H1 (cell line): ENCODE results near the gene CCBE1. TPM values are rescaled to one million over a fixed set of nuclear protein-coding genes. Genes with fewer than 3 reads are reported as not detected.

Experiments
- CTCF ChIA-PET: fragments of 300-600 bp; sonication (Branson Sonifier 250); formaldehyde crosslinking; loops from one replicate; lab custom pipeline; 2021; ENCODE audit not compliant: partially characterized antibody; lab: Charles Lee
- POLR2A ChIA-PET: fragments of 300-600 bp; sonication (Branson Sonifier 250); formaldehyde crosslinking; loops from one replicate; lab custom pipeline; 2021; ENCODE audit warnings: inconsistent platforms; ENCODE audit not compliant: partially characterized antibody; lab: Charles Lee
- DNase-seq, 2 experiments: peaks; one replicate each; pipeline versions ENCODE4 v3.0.0 to v3.0.0-alpha.2; 2010 to 2022; ENCODE audit warnings: low spot score in 2 of 2, low read depth in 1 of 2, mixed read lengths in 1 of 2
- FAIRE-seq: peaks from 2 replicates; lab custom pipeline; 2011; peaks lifted over from hg19 to GRCh38; lab: Jason Lieb, UNC
- H2AFZ ChIP-seq: 2 replicates; pipeline ENCODE4 v1.8.1; 2012; ENCODE audit warnings: low read length, inconsistent platforms
- H2AK5ac ChIP-seq: 2 replicates; pipeline ENCODE4 v1.6.1; 2013; ENCODE audit warnings: low read depth, low read length
- H2BK120ac ChIP-seq: replicated peaks from 2 replicates; pipeline ENCODE3; 2013; ENCODE audit warnings: low read depth, low read length, inconsistent platforms
- H2BK12ac ChIP-seq: 2 replicates; pipeline ENCODE4 v1.6.1; 2013; ENCODE audit warnings: low read depth, low read length
- H2BK15ac ChIP-seq: 2 replicates; pipeline ENCODE4 v1.6.1; 2013; ENCODE audit warnings: low read length
- H2BK20ac ChIP-seq: 2 replicates; pipeline ENCODE4 v1.6.1; 2013; ENCODE audit warnings: low read length
- H2BK5ac ChIP-seq: 2 replicates; pipeline ENCODE4 v1.6.1; 2013; ENCODE audit warnings: low read depth, low read length
- H3K14ac ChIP-seq: 2 replicates; pipeline ENCODE4 v1.6.1; 2013; ENCODE audit warnings: inconsistent platforms; ENCODE audit not compliant: insufficient read length
- H3K18ac ChIP-seq: 2 replicates; pipeline ENCODE4 v1.6.1; 2013; ENCODE audit warnings: low read length; ENCODE audit errors: extremely low read depth
- H3K23ac ChIP-seq: 2 replicates; pipeline ENCODE4 v1.6.1; 2013; ENCODE audit warnings: inconsistent platforms; ENCODE audit not compliant: insufficient read length
- H3K23me2 ChIP-seq: 2 replicates; pipeline ENCODE4 v1.6.1; 2013; ENCODE audit warnings: low read depth, low read length
- H3K27ac ChIP-seq: 2 replicates; pipeline ENCODE4 v1.6.1; 2011; ENCODE audit warnings: low read depth, low read length, inconsistent platforms
- H3K27me3 ChIP-seq, 4 experiments: replicated peaks in 1 of 4; 1 replicate in 1 of 4; 2 replicates in 3 of 4; pipeline versions ENCODE4 v1.6.1 to v1.8.1; 2011 to 2013; ENCODE audit warnings: low read length in 3 of 4, mild to moderate bottlenecking in 3 of 4, inconsistent platforms in 2 of 4, mixed read lengths in 2 of 4, moderate library complexity in 1 of 4; ENCODE audit not compliant: control insufficient read depth in 3 of 4, insufficient read depth in 3 of 4; ENCODE audit errors: extremely low read depth in 1 of 4
- H3K36me3 ChIP-seq, 4 experiments: 2 replicates each; pipeline versions ENCODE4 v1.6.1 to v1.8.1; 2011 to 2013; ENCODE audit warnings: mild to moderate bottlenecking in 4 of 4, low read length in 3 of 4, moderate library complexity in 2 of 4, control low read depth in 1 of 4, inconsistent platforms in 1 of 4; ENCODE audit not compliant: insufficient read depth in 4 of 4, control insufficient read depth in 2 of 4
- H3K4ac ChIP-seq: replicated peaks from 2 replicates; pipeline ENCODE3; 2013; ENCODE audit warnings: low read length, low read depth, mixed read lengths, inconsistent platforms; ENCODE audit not compliant: insufficient read length
- H3K4me1 ChIP-seq, 4 experiments: replicated peaks in 1 of 4; 1 replicate in 1 of 4; 2 replicates in 3 of 4; pipeline versions ENCODE4 v1.6.1 to v1.8.1; 2011 to 2013; ENCODE audit warnings: low read length in 3 of 4, inconsistent platforms in 2 of 4, mixed read lengths in 1 of 4; ENCODE audit not compliant: insufficient read depth in 4 of 4, control insufficient read depth in 3 of 4
- H3K4me2 ChIP-seq, 2 experiments: 2 replicates each; pipeline versions ENCODE4 v1.6.1 to v1.8.1; 2011 to 2013; ENCODE audit warnings: low read depth in 2 of 2, low read length in 2 of 2, control low read depth in 1 of 2, inconsistent platforms in 1 of 2, mild to moderate bottlenecking in 1 of 2; ENCODE audit not compliant: insufficient read depth in 1 of 2
- H3K4me3 ChIP-seq, 4 experiments: fragments of 200-600, 300-600 bp in 1 of 4; sonication (generic), shearing (Covaris generic), sonication (Bioruptor Twin) in 1 of 4; 2 replicates each; pipeline versions ENCODE4 v1.5.1 to v1.8.1; 2011 to 2016; ENCODE audit warnings: low read length in 4 of 4, low read depth in 3 of 4, control low read depth in 2 of 4, inconsistent platforms in 2 of 4, mild to moderate bottlenecking in 2 of 4, mixed read lengths in 1 of 4, moderate library complexity in 1 of 4; ENCODE audit not compliant: insufficient read depth in 2 of 4; ENCODE audit errors: extremely low read depth in 1 of 4
- H3K56ac ChIP-seq: replicated peaks from 2 replicates; pipeline ENCODE3; 2013; ENCODE audit warnings: low read depth, mild to moderate bottlenecking, mixed read lengths, low read length, inconsistent platforms; ENCODE audit not compliant: insufficient read length
- H3K79me1 ChIP-seq: 2 replicates; pipeline ENCODE4 v1.6.1; 2013; ENCODE audit warnings: low read depth, low read length, control low read depth
- H3K79me2 ChIP-seq, 2 experiments: 2 replicates each; pipeline versions ENCODE4 v1.6.1 to v1.8.1; 2012 to 2013; ENCODE audit warnings: low read length in 2 of 2, mild to moderate bottlenecking in 2 of 2, inconsistent platforms in 1 of 2; ENCODE audit not compliant: insufficient read depth in 2 of 2, control insufficient read depth in 1 of 2
- H3K9ac ChIP-seq, 4 experiments: replicated peaks in 1 of 4; 1 replicate in 1 of 4; 2 replicates in 3 of 4; pipeline versions ENCODE4 v1.6.1 to v1.8.1; 2011 to 2013; ENCODE audit warnings: low read depth in 3 of 4, low read length in 3 of 4, control low read depth in 2 of 4, mild to moderate bottlenecking in 2 of 4, moderate library complexity in 2 of 4, inconsistent platforms in 1 of 4; ENCODE audit errors: extremely low read depth in 1 of 4
- H3K9me3 ChIP-seq, 2 experiments: 2 replicates each; pipeline versions ENCODE4 v1.6.1 to v1.8.1; 2012 to 2013; ENCODE audit warnings: mild to moderate bottlenecking in 2 of 2, moderate library complexity in 2 of 2, control low read depth in 1 of 2, inconsistent platforms in 1 of 2, low read depth in 1 of 2, low read length in 1 of 2, mixed read lengths in 1 of 2; ENCODE audit not compliant: insufficient read depth in 2 of 2
- H4K20me1 ChIP-seq, 2 experiments: replicated peaks in 1 of 2; 2 replicates each; pipeline versions ENCODE3 to v1.8.1; 2011 to 2013; ENCODE audit warnings: inconsistent platforms in 2 of 2, low read length in 2 of 2, mild to moderate bottlenecking in 1 of 2; ENCODE audit not compliant: insufficient read depth in 2 of 2, control insufficient read depth in 1 of 2
- H4K5ac ChIP-seq: 2 replicates; pipeline ENCODE4 v1.6.1; 2013; ENCODE audit warnings: low read length, low read depth, mixed read lengths, inconsistent platforms; ENCODE audit not compliant: insufficient read length
- H4K8ac ChIP-seq: 2 replicates; pipeline ENCODE4 v1.8.0; 2013; ENCODE audit warnings: mild to moderate bottlenecking, moderate library complexity, low read length, inconsistent platforms; ENCODE audit not compliant: insufficient read depth; ENCODE audit errors: extremely low read depth
- H4K91ac ChIP-seq: replicated peaks from 2 replicates; pipeline ENCODE3; 2013; ENCODE audit warnings: low read length, mixed read lengths, inconsistent platforms; ENCODE audit not compliant: insufficient read length
- JUN ChIP-seq: IDR thresholded peaks from 2 replicates; pipeline ENCODE4 v1.6.1; 2011; ENCODE audit warnings: low read depth, mild to moderate bottlenecking, improper control_type of control experiment, low read length
- RXRA ChIP-seq: IDR thresholded peaks from 2 replicates; pipeline ENCODE4 v1.6.1; 2011; ENCODE audit warnings: low read depth, mild to moderate bottlenecking, low read length, moderate library complexity; ENCODE audit not compliant: insufficient read depth
- WGBS, 2 experiments: shearing (Covaris generic) in 1 of 2; methylation state at CpG; one replicate each; pipeline versions ENCODE4 v1.1.6 to v1.1.7; 2013 to 2015; ENCODE audit warnings: low lambda C conversion rate in 2 of 2, mixed read lengths in 2 of 2, inconsistent platforms in 1 of 2, low coverage in 1 of 2, missing lambda C conversion rate in 1 of 2; ENCODE audit not compliant: insufficient replicate concordance in 2 of 2, insufficient coverage in 1 of 2, insufficient read length in 1 of 2; ENCODE audit errors: extremely low coverage in 1 of 2, missing lambda C conversion rate in 1 of 2; 5-methylcytosine and 5-hydroxymethylcytosine counted together
- polyA plus RNA-seq, 7 experiments: library from polyadenylated mRNA; depleted of rRNA in 3 of 7; stranded (reverse) in 5 of 7; unstranded in 2 of 7; fragments of >200 nt in 5 of 7; fragments of 200-250 nt in 2 of 7; gene quantifications; 1 replicate in 5 of 7; 2 replicates in 1 of 7; 4 replicates in 1 of 7; pipeline versions ENCODE4 v1.2.1 to v1.2.3, GENCODE V29; 2011 to 2013; ENCODE audit warnings: missing spikeins in 2 of 7, mixed read lengths in 2 of 7
- total RNA-seq: library from RNA; stranded (reverse); fragmentation: NEBNext Ultra II Directional; extraction: Animal tissue kit (Norgen Biotek cat#: 25700); gene quantifications from 2 replicates; pipeline ENCODE4 v1.2.1, GENCODE V29; 2021

The CCBE1 gene
- total and polyA plus RNA-seq, 2 of the 8 experiments (the other 6 are each of a cell fraction or from before 2014, with no cell fraction given): 2.1 to 2.6 TPM

- H4K5ac ChIP-seq: no peak overlapping the region
- H4K91ac ChIP-seq: no peak overlapping the region
- H3K79me2 ChIP-seq: no peaks in the 10 kb centered on the region
- no peak overlapping the region for H2AK5ac ChIP-seq
- H3K79me1 ChIP-seq: no peaks in the 10 kb centered on the region
- no peak for DNase-seq
- ChIA-PET CTCF (no interaction called here), POLR2A (no interaction called here)
- H3K27me3 ChIP-seq: no peaks in the 10 kb centered on the region
- no peak overlapping the region for H3K4me2 ChIP-seq
- 77% methylated on average over 3 of the region's 3 CpGs; no CpG with 5 or more reads in 1 of the 2 experiments for WGBS, 2 experiments
- H3K23me2 ChIP-seq: no peaks in the 10 kb centered on the region
- H3K56ac ChIP-seq: no peak overlapping the region
- no peak overlapping the region for H4K8ac ChIP-seq
- no peaks in the 10 kb centered on the region for H3K36me3 ChIP-seq
- no peak overlapping the region for H3K18ac ChIP-seq
- no peak overlapping the region for H3K4me3 ChIP-seq
- H3K14ac ChIP-seq: no peak overlapping the region
- no peak overlapping the region for H2BK15ac ChIP-seq
- no peaks in the 10 kb centered on the region; a peak in 1 of 4 replicates for H3K9me3 ChIP-seq
- H2BK5ac ChIP-seq: no peak overlapping the region
- H2BK12ac ChIP-seq: no peak overlapping the region
- TF ChIP-seq JUN (no peak), RXRA (no peak)
- H3K23ac ChIP-seq: no peak overlapping the region
- H3K9ac ChIP-seq: no peak overlapping the region
- no peak overlapping the region for H2BK120ac ChIP-seq
- FAIRE-seq: no peak
- no peak overlapping the region for H3K4ac ChIP-seq
- no peak overlapping the region for H2BK20ac ChIP-seq
- no peaks in the 10 kb centered on the region for H4K20me1 ChIP-seq
- no peak overlapping the region for H2AFZ ChIP-seq
- H3K4me1 ChIP-seq: no peaks in the 10 kb centered on the region; a peak in 1 of 7 replicates
- no peak overlapping the region for H3K27ac ChIP-seq
These were observed 156.4 kb downstream of the CCBE1 start for GRCh38 chr18:59540780-59541179.
